Ectodermal cell (in vitro differentiated cells): ENCODE measurements around the gene SFMBT1.

ENCODE experiments used
- H3K27ac ChIP-seq: 2 replicates; pipeline ENCODE4 v1.7.0; 2013; ENCODE audit warnings: mild to moderate bottlenecking, low read depth, low read length; ENCODE audit not compliant: insufficient read depth, poor library complexity, severe bottlenecking
- H3K27me3 ChIP-seq: 2 replicates; pipeline ENCODE4 v1.7.0; 2013; ENCODE audit warnings: mild to moderate bottlenecking, low read length; ENCODE audit not compliant: insufficient read depth, control insufficient read depth, poor library complexity, severe bottlenecking
- H3K36me3 ChIP-seq: one replicate; pipeline ENCODE4 v1.7.0; 2013; ENCODE audit warnings: low read length; ENCODE audit not compliant: control insufficient read depth, insufficient read depth
- H3K4me1 ChIP-seq: one replicate; pipeline ENCODE4 v1.7.0; 2013; ENCODE audit warnings: low read length; ENCODE audit not compliant: control insufficient read depth, insufficient read depth
- H3K4me3 ChIP-seq: 2 replicates; pipeline ENCODE4 v1.7.0; 2013; ENCODE audit warnings: low read depth, low read length, control low read depth; ENCODE audit not compliant: insufficient read depth
- H3K9me3 ChIP-seq: 2 replicates; pipeline ENCODE4 v1.7.0; 2013; ENCODE audit warnings: mild to moderate bottlenecking, low read length, moderate library complexity; ENCODE audit not compliant: control insufficient read depth
- WGBS, 2 experiments: methylation state at CpG; one replicate each; pipeline ENCODE4 v1.1.7; 2013; ENCODE audit warnings: missing lambda C conversion rate in 2 of 2; 5-methylcytosine and 5-hydroxymethylcytosine counted together

The SFMBT1 gene

DNA sequence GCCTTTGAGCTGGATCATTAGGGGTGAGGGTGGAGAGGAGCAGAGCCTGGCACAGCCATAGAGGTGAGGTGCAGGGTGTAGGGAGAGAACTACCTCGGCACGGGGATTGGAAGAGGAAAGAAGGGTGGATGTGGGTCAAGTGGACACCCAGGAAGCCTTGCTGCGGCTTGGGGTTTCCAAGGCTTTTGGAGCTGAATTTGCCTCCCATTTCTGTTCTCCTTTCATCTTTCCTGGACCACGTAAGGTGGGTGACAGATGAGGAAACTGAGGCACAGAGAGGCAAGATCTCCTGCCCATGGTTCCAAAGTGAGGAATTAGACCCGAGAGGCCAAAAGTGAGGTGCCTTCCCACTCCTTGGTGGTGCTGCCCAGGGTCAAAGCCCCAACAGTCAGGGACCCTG lies 35.4 kb upstream of the SFMBT1 start:
- no peaks in the 10 kb centered on the region for H3K4me1 ChIP-seq
- WGBS, 2 experiments = 90 to 93% methylated on average over 5 of the region's 5 CpGs
- H3K4me3 ChIP-seq = no peak overlapping the region
- no peak overlapping the region for H3K27ac ChIP-seq
- no peaks in the 10 kb centered on the region for H3K27me3 ChIP-seq
- no peaks in the 10 kb centered on the region for H3K9me3 ChIP-seq
- H3K36me3 ChIP-seq = no peaks in the 10 kb centered on the region

DNA sequence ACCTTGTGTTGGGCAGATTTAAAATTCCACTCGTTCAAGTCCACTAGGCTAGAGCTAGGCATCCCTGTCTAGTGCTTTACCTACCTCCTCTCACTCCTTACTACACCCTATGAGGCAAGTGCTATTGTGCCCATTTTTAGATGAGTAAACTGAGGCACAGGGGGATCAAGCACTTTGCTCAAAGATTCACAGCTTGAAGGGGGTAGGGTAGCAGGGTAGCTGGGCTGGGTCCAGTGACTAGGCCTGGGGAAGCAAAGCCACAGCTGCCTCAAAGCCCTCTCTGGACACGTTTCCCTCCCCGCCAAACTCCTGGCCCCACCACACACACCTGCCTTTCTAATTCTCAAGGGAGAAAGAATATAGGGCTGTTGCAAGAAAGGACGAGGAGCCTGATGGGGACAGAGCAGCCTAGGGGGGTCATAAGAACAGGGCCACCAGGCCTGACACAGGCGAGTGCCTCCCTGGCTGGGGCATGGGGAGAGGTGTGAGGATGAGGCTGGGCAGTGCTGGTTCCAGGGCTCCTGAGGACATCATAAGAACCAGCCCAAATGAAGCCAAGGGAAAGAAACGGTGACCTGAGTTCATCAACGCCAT lies 34.8 kb upstream of the SFMBT1 start:
- Histone ChIP-seq H3K27ac (no peak overlapping the region), H3K4me1 (no peaks in the 10 kb centered on the region), H3K36me3 (no peaks in the 10 kb centered on the region), H3K4me3 (no peak overlapping the region), H3K27me3 (no peaks in the 10 kb centered on the region), H3K9me3 (no peaks in the 10 kb centered on the region)
- WGBS, 2 experiments = 87 to 91% methylated on average over 7 of the region's 7 CpGs

DNA sequence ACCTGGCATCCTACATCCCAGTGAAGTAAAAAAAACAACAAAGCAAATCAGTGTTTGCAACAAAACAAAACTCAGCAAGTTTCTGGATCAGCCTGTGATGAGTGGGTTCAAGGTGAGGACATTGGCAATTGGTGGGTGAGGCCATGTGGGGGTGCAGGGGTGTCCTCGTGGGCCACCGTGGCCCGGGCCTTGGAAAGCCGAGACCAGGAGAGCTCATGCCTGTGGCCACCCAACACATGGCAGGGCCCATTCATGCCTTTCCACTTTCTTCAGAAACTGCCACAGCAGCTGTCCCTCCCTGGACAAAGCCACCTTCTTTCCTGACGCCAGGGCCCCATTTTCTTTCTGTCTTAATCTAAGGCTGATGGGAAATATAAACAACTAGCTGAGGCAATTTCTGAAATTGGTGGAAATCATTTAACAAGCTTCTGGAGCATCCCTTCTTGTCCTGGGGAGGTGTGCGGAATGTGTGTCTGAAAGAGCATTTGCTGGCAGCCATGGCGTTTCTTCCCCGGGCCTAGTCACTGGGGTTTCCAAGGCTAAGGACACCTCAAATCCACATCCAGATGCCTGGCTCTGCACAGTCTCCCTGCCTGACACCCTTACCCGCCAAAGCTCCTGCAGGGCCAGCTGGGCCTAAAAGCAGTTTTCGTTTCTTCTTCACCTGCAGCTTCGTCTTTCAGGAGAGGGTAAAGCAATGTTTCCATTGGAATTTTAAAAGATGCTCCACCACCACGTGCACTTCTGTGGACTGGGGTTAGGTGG lies 34.1 kb upstream of the SFMBT1 start:
- no peaks in the 10 kb centered on the region for H3K27me3 ChIP-seq
- H3K9me3 ChIP-seq = no peaks in the 10 kb centered on the region
- H3K4me1 ChIP-seq = no peaks in the 10 kb centered on the region
- 93% methylated on average over 12 of the region's 12 CpGs for WGBS, 2 experiments
- no peaks in the 10 kb centered on the region for H3K36me3 ChIP-seq
- H3K4me3 ChIP-seq = no peak overlapping the region
- H3K27ac ChIP-seq = no peak overlapping the region

DNA sequence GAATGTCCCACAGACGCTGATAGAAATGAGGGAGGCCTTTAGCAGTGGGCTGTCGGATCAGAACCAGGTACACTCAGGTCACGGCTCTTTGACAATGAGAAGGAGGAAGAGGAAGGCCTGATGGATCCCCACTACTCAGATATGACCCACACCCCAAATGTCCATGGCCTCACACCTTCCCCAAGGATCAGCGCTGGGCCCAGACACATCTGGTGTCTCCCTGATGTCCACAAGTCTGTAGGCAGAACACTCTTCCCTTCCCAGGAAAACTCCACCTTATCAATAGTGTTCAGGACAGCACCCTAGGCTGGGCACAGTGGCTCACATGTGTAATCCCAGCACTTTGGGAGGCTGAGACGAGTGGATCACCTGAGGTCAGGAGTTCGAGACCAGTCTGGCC lies 33.3 kb upstream of the SFMBT1 start:
- H3K4me3 ChIP-seq = no peak overlapping the region
- no peaks in the 10 kb centered on the region for H3K27me3 ChIP-seq
- H3K27ac ChIP-seq = no peak overlapping the region
- H3K36me3 ChIP-seq = no peaks in the 10 kb centered on the region
- no peaks in the 10 kb centered on the region for H3K9me3 ChIP-seq
- no peaks in the 10 kb centered on the region for H3K4me1 ChIP-seq
- 91 to 92% methylated on average over 6 of the region's 6 CpGs for WGBS, 2 experiments

DNA sequence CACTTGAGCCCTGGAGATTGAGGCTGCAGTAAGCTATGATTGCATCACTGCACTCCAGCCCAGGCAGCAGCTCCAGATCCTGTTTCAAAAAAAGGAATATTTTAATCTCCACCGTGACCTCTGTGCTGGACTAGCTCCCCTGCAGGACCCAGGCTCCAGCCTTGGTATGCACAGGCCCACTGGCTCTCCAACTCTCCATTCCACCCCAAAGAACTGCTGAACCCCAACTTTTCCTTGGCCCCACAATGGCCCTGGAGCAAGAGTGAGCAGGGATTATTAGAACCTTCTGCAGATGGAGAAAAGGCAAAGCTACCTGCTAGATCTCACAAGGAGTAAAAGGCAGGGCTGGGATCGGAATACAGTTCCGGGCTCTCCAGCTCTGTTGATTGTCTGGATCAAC lies 32.8 kb upstream of the SFMBT1 start:
- Histone ChIP-seq H3K4me1 (peaks cover 2% of the 10 kb centered on the region), H3K27ac (no peak overlapping the region), H3K36me3 (no peaks in the 10 kb centered on the region), H3K27me3 (no peaks in the 10 kb centered on the region), H3K4me3 (no peak overlapping the region), H3K9me3 (no peaks in the 10 kb centered on the region)
- WGBS, 2 experiments = 95 to 96% methylated on average over 3 of the region's 3 CpGs

DNA sequence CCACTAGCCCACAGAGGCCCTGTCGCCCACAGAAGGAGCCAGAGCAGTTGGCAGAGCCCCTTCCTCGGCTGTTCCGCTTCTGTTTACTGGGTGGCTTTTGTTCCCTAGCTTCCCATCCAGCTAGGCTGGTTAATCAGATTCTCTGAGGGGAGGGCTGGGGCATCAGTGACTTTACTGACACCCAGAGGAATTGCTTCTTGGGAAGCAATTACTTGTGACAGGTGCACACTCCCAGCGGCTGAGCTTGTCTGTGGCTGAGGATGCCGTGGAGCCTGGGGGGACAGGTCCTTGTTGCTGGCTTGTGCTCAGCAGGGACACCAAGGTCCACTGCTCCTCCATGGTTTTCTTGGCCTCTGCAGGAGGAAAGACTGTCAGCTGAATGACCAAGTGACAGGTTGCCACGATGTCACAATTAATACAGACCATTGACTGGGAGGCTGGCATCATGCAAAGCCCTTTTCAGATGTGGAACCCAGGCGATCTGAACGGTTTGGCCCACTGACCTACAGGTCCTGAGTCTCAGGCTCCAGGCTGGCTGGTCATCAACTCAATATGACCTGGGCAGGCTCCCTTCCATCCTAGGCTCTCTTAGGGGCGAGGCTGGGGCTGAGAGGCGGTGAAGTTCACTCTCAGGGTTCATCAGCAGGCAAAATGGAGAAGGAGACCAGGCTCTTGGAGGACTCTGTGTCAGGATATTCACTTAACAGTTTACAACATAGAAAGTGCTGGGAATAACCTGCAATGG lies 31.8 kb upstream of the SFMBT1 start:
- Histone ChIP-seq H3K36me3 (no peaks in the 10 kb centered on the region), H3K4me1 (peaks cover 12% of the 10 kb centered on the region), H3K9me3 (no peaks in the 10 kb centered on the region), H3K27ac (no peak overlapping the region), H3K4me3 (no peak overlapping the region), H3K27me3 (no peaks in the 10 kb centered on the region)
- 86 to 91% methylated on average over 10 of the region's 10 CpGs for WGBS, 2 experiments

DNA sequence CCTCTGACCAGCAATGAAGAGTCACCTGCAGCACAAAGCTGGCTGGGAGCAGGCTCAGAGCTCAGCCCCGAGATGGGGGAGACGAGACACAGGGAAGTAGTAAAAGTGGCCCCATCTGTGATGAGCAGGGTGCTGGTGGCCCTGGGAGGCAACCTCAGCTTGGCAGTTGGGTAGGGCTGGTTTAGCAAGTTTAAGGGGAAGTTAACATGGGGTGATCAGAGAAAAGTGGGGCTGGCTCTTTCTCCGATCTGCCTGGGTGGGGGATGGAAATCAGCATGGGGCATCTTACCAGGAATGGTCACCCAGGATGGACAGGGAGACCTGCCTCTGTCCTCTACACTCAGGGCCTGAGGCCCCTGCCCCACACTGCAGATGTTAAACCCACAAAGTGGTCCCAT lies 29.9 kb upstream of the SFMBT1 start:
- WGBS, 2 experiments = 93 to 94% methylated on average over 3 of the region's 3 CpGs
- no peak overlapping the region for H3K27ac ChIP-seq
- no peak overlapping the region for H3K4me3 ChIP-seq
- H3K36me3 ChIP-seq = no peaks in the 10 kb centered on the region
- H3K27me3 ChIP-seq = no peaks in the 10 kb centered on the region
- no peaks in the 10 kb centered on the region for H3K9me3 ChIP-seq
- H3K4me1 ChIP-seq = peaks cover 12% of the 10 kb centered on the region

DNA sequence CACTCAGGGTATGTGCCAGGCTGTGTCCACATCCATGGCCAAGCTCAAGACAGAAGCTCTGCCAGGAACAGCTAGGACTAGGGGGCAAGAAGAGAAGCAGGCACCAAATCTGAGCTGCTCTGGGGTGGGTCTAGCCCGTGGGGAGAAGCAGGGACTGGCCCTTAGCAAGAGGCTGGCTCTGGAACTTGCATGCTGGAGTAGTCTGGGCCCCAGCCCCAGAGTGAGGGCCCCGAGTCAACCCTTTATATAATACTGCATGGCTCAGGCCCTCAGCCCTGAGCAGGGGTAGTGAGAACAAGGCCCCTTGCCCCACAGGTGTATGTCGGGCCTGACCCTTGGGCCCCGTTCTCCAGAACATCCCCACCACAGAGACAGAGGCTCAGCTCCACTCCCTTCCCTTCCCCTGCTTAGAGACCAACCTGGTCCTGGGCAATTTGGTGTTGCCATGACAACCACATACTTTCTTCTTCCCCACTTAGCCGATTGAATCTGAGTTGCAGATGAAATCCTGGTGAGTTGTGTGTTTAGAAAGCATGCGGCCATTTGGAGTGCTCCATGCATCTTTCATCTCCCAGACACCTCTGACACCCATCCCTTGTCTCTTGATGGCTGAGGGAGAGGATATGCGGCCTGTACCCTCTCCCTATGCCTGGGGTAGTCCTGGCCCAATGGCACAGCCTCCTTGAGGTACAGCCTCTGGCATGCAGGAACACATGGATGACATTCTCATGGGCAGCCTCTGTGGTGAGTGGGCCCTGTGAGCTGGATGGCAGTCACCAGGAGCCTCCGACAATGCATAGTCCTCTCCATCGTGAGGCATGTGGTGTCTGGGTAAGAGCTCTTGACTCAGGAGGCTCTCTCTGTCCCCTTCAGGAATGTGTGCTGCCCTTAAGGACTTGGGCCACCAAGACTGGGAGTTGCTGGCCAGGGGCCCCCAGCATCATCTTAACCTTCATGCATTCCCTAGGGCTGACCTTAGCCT lies 29.2 kb upstream of the SFMBT1 start:
- Histone ChIP-seq H3K4me1 (peaks cover 12% of the 10 kb centered on the region), H3K27me3 (no peaks in the 10 kb centered on the region), H3K27ac (no peak overlapping the region), H3K4me3 (no peak overlapping the region), H3K36me3 (no peaks in the 10 kb centered on the region), H3K9me3 (no peaks in the 10 kb centered on the region)
- 87 to 91% methylated on average over 9 of the region's 9 CpGs for WGBS, 2 experiments

DNA sequence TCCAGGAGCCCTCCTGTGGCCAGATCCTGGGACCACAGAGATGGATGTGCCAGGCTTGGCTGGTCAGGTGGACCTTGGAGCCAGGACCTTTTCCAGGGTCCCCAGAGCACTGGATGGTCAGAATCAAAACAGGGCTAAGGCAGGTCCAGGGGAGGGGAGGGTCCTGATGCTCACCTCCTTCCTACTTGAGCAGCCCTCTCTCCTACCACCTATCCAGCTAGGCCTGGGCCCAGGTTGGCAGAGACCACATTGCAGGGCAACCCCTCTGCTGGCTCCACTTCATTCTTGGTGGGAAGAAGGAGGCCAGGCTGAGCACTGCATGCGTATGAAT lies 28.5 kb upstream of the SFMBT1 start:
- no peaks in the 10 kb centered on the region for H3K27me3 ChIP-seq
- H3K9me3 ChIP-seq = no peaks in the 10 kb centered on the region
- H3K4me1 ChIP-seq = peaks cover 12% of the 10 kb centered on the region
- no peaks in the 10 kb centered on the region for H3K36me3 ChIP-seq
- H3K4me3 ChIP-seq = no peak overlapping the region
- WGBS, 2 experiments = 91% methylated on average over 1 of the region's 1 CpG
- H3K27ac ChIP-seq = no peak overlapping the region
